CD4-positive, alpha-beta T cell (primary cell): ENCODE data around the gene CYP24A1. TPM values are rescaled to one million over a fixed set of nuclear protein-coding genes. Genes with fewer than 3 reads are reported as not detected.

Source experiments
- ATAC-seq: fragments of 200-7000 bp; cut with Tn5 transposase; one replicate; pipeline ENCODE4 v1.10.0; 2022; ENCODE audit warnings: mild to moderate bottlenecking; ENCODE audit not compliant: poor library complexity
- CTCF ChIA-PET: fragments of 350-600 bp; sonication (Branson Sonifier 250); formaldehyde crosslinking; loops from one replicate; lab custom pipeline; 2021; ENCODE audit warnings: antibody characterized with exemption, inconsistent platforms; lab: Charles Lee
- POLR2A ChIA-PET: fragments of 350-600 bp; sonication (Branson Sonifier 250); formaldehyde crosslinking; loops from one replicate; lab custom pipeline; 2021; ENCODE audit warnings: antibody characterized with exemption, inconsistent platforms; lab: Charles Lee
- DNase-seq, 14 experiments: peaks; one replicate each; pipeline ENCODE4 v3.0.0-alpha.2; 2013 to 2020; ENCODE audit warnings: mixed read lengths in 2 of 14
- H3K27ac ChIP-seq, 2 donors: one replicate each; pipeline versions ENCODE4 v1.5.1 to v1.7.0; 2013; ENCODE audit warnings: low read length in 2 of 2, low read depth in 1 of 2, mild to moderate bottlenecking in 1 of 2
- H3K27me3 ChIP-seq, 2 experiments: 1 replicate in 1 of 2; 2 replicates in 1 of 2; pipeline versions ENCODE4 v1.6.1 to v1.7.0; 2013; ENCODE audit warnings: low read length in 2 of 2, control low read depth in 1 of 2, mild to moderate bottlenecking in 1 of 2, moderate library complexity in 1 of 2; ENCODE audit not compliant: insufficient read depth in 2 of 2, control insufficient read depth in 1 of 2
- H3K36me3 ChIP-seq: one replicate; pipeline ENCODE4 v1.6.1; 2013; ENCODE audit warnings: low read length, control low read depth; ENCODE audit not compliant: insufficient read depth
- H3K4me1 ChIP-seq: one replicate; pipeline ENCODE4 v1.6.1; 2013; ENCODE audit warnings: low read length, control low read depth; ENCODE audit not compliant: insufficient read depth
- H3K4me3 ChIP-seq: one replicate; pipeline ENCODE4 v1.5.1; 2013; ENCODE audit warnings: mild to moderate bottlenecking, low read length, moderate library complexity
- H3K9me3 ChIP-seq, 2 experiments: 1 replicate in 1 of 2; 2 replicates in 1 of 2; pipeline versions ENCODE4 v1.6.1 to v1.7.0; 2013; ENCODE audit warnings: low read length in 2 of 2, mild to moderate bottlenecking in 2 of 2, control low read depth in 1 of 2, moderate library complexity in 1 of 2; ENCODE audit not compliant: control insufficient read depth in 1 of 2, insufficient read depth in 1 of 2
- H3K27ac Mint-ChIP-seq: one replicate; pipeline ENCODE4 v1.8.0; 2020; ENCODE audit warnings: mixed read lengths
- H3K27me3 Mint-ChIP-seq: one replicate; pipeline ENCODE4 v1.8.0; 2021; ENCODE audit warnings: mixed read lengths
- H3K36me3 Mint-ChIP-seq: one replicate; pipeline ENCODE4 v1.8.0; 2021; ENCODE audit warnings: low read depth, mixed read lengths
- H3K4me1 Mint-ChIP-seq: one replicate; pipeline ENCODE4 v1.8.0; 2021; ENCODE audit warnings: low read depth, mixed read lengths
- H3K4me3 Mint-ChIP-seq: one replicate; pipeline ENCODE4 v1.8.0; 2020; ENCODE audit warnings: mild to moderate bottlenecking, mixed read lengths
- H3K9me3 Mint-ChIP-seq: one replicate; pipeline ENCODE4 v1.8.0; 2020; ENCODE audit warnings: mixed read lengths
- CTCF ChIP-seq: fragments of 200-600 bp; IDR thresholded peaks from one replicate; pipeline ENCODE4 v1.8.0; 2022; ENCODE audit warnings: antibody characterized with exemption, mild to moderate bottlenecking
- intact Hi-C, 2 experiments: fragments of 100-400 bp; cut with DNase I in 1 of 2; cut with micrococcal nuclease in 1 of 2; formaldehyde crosslinking; loops; one replicate each; pipeline versions ENCODE4 v1.15.1 to v1.9.0; 2023 to 2025; cut with DNase I, micrococcal nuclease
- total RNA-seq, 174 experiments: library from RNA in 2 of 174; stranded (reverse) in 2 of 174; gene quantifications; one replicate each; pipeline ENCODE4 v1.2.3 and lab custom pipeline; 2021 to 2026

CYP24A1 gene
- total RNA-seq, 2 experiments from 2014 or later = 0.56 to 1.0 TPM

- Mint-ChIP-seq H3K27me3 (no peaks in the 10 kb centered on the region), H3K9me3 (no peaks in the 10 kb centered on the region), H3K4me1 (no peaks in the 10 kb centered on the region), H3K36me3 (no peaks in the 10 kb centered on the region), H3K27ac (no peak overlapping the region), H3K4me3 (no peak overlapping the region)
- CTCF ChIA-PET = interaction anchor here (1.0 to 1.4 kb wide), 2 partner anchors 10 to 282 kb away, joined by 3 read pairs; partner anchors contain the start of gene PFDN4
- Histone ChIP-seq H3K4me3 (no peak overlapping the region), H3K9me3 (no peaks in the 10 kb centered on the region), H3K4me1 (no peaks in the 10 kb centered on the region), H3K27me3 (no peaks in the 10 kb centered on the region), H3K27ac (no peak overlapping the region), H3K36me3 (no peaks in the 10 kb centered on the region)
- DNase-seq (no peak), ATAC-seq (no peak)
- TF ChIP-seq CTCF = no peak
- POLR2A ChIA-PET = no interaction called here
- intact Hi-C loops = loop anchor here (2.0 to 10.0 kb wide), 8 partner anchors 101 to 1956 kb away; no protein-coding TSS in a partner anchor
Observed at GRCh38 chr20:54197621-54198604, 24.1 kb upstream of the CYP24A1 start.

GRCh38 chr20:54195483-54196472 is 22.0 kb upstream of the CYP24A1 start:
- ChIA-PET POLR2A (no interaction called here), CTCF (no interaction called here)
- no peak overlapping the region for H3K27ac ChIP-seq
- peaks cover 14% of the 10 kb centered on the region for H3K27me3 Mint-ChIP-seq
- no peak overlapping the region for H3K4me3 Mint-ChIP-seq
- H3K36me3 Mint-ChIP-seq = no peaks in the 10 kb centered on the region
- H3K9me3 Mint-ChIP-seq = no peaks in the 10 kb centered on the region
- H3K27me3 ChIP-seq = no peaks in the 10 kb centered on the region
- TF ChIP-seq CTCF = no peak
- intact Hi-C loops = loop anchor here (5.0 to 10.0 kb wide), 6 partner anchors 621 to 1953 kb away; no protein-coding TSS in a partner anchor
- H3K27ac Mint-ChIP-seq = no peak overlapping the region
- no peaks in the 10 kb centered on the region for H3K4me1 ChIP-seq
- H3K9me3 ChIP-seq = no peaks in the 10 kb centered on the region
- no peak overlapping the region for H3K4me3 ChIP-seq
- DNase-seq = no peak
- no peaks in the 10 kb centered on the region for H3K4me1 Mint-ChIP-seq
- H3K36me3 ChIP-seq = no peaks in the 10 kb centered on the region
- no peak for ATAC-seq

GRCh38 chr20:54194724-54195438 is 21.1 kb upstream of the CYP24A1 start:
- Histone ChIP-seq H3K4me1 (no peaks in the 10 kb centered on the region), H3K4me3 (no peak overlapping the region), H3K27ac (no peak overlapping the region), H3K9me3 (no peaks in the 10 kb centered on the region), H3K36me3 (no peaks in the 10 kb centered on the region), H3K27me3 (no peaks in the 10 kb centered on the region)
- intact Hi-C loops = loop anchor here (5.0 to 10.0 kb wide), 6 partner anchors 620 to 1953 kb away; no protein-coding TSS in a partner anchor
- H3K4me1 Mint-ChIP-seq = no peaks in the 10 kb centered on the region
- no peak for TF ChIP-seq CTCF
- H3K27ac Mint-ChIP-seq = no peak overlapping the region
- H3K9me3 Mint-ChIP-seq = no peaks in the 10 kb centered on the region
- H3K4me3 Mint-ChIP-seq = no peak overlapping the region
- DNase-seq (no peak), ATAC-seq (no peak)
- no peaks in the 10 kb centered on the region for H3K36me3 Mint-ChIP-seq
- ChIA-PET CTCF (no interaction called here), POLR2A (no interaction called here)
- H3K27me3 Mint-ChIP-seq = peaks cover 14% of the 10 kb centered on the region
